Measurements from ENCODE around the gene GTF2F1.
"Not testable (repeated sequence)": the region's sequence is repeated elsewhere in the genome, so short reads cannot be mapped to it uniquely, and the experiment has no call there.

The GTF2F1 gene, protein sequence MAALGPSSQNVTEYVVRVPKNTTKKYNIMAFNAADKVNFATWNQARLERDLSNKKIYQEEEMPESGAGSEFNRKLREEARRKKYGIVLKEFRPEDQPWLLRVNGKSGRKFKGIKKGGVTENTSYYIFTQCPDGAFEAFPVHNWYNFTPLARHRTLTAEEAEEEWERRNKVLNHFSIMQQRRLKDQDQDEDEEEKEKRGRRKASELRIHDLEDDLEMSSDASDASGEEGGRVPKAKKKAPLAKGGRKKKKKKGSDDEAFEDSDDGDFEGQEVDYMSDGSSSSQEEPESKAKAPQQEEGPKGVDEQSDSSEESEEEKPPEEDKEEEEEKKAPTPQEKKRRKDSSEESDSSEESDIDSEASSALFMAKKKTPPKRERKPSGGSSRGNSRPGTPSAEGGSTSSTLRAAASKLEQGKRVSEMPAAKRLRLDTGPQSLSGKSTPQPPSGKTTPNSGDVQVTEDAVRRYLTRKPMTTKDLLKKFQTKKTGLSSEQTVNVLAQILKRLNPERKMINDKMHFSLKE

DNA sequence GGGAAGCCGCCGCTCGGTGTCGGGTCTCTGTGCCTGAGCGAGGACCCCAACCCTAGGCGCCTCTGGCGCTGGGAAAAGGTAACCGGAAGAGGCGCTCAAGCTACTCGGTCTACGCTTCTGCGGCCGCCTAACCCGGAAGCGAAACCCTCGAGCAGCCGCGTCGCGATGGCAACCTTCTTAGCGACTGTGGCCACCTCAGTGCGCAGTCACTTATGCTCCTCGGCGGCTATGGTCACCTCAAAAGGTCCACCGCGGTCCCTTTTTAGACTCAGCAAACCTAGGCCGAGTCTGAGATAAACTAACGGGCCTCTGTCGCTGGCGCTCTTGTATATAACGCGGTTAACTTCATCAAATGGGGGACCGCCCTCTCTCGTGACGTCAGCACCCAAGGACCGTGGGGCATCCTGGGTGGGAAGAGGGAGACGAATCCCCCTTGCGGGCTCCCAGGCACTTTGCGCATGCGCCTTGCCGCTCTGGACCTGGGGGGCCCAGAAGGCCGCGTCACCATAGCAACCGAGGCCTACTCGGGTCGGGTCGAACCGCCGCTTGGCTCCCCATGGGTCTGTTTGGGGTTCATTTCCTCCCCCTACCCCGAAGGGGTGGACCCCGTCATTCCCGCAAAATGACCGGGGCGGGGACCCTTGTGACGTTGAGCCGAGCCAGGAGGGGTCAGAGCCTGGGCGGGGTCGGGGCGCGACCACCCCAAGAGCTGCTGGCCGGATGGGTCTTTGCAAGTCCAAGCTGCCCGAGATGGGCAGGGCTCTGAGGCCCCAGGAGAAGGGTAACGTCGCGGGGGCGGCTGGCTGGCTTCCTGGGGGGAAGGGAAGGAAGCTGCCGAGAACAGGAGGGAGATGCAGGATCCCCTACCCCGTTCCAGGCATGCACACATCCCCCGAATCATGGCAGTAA lies at the start of gene GTF2F1:
TSS of gene GTF2F1 (minus strand) at position 91 of the 909 bp plus-strand sequence. CDS start 169 bp downstream, outside the sequence.
- peak; percentile 88 to 91 (median 90) for DNase-seq (ENCODE audit: low read depth in 3 of 3)

DNA sequence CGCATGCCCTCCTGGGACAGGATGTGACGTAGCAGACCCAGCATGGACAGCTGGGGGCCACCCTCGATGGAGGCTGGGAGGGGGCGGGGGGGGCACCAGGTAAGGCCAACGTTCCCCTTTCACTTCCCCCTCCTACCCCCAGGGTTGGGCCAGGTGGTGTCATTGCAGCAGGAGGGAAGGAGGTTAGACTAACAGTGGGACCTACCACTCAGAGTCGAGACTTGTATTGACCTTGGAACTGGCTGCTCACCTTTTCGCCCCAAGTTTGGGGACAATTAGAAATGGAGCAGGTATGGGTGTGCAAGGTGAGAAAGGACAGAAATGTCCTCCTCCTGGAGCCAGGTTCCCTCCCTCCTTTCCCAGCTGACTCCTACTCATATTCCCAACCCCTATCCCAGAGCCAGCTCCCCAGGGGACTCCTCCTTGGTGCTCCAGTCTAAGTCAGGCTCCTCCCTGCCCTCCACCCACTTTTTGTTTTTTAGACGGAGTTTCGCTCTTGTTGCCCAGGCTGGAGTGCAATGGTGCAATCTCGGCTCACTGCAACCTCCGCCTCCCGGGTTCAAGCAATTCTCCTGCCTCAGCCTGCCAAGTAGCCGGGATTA lies 49.2 kb upstream of the GTF2F1 start:
- DNase-seq (ENCODE audit: low read depth in 3 of 3): no peak

DNA sequence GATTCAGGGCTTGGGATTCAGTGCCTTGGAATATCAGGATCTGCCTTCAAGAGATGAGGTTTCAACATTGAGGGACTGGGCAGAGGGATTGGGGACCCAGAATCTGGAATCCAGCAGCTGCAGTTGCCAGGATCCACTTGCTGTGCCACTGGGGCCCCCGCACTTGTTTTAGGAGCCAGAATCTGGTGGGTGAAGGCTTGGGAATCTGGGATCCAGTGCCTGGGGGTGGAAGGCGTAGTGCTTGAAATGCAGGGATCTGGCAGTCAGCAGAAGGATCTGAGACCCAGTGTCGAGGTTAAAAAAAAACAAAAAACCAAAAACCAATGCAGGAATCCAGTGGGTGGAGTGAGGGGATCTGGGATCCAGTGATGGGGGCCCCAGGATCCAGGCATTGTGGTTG lies 47.9 kb upstream of the GTF2F1 start:
- DNase-seq (ENCODE audit: low read depth in 3 of 3): no peak

DNA sequence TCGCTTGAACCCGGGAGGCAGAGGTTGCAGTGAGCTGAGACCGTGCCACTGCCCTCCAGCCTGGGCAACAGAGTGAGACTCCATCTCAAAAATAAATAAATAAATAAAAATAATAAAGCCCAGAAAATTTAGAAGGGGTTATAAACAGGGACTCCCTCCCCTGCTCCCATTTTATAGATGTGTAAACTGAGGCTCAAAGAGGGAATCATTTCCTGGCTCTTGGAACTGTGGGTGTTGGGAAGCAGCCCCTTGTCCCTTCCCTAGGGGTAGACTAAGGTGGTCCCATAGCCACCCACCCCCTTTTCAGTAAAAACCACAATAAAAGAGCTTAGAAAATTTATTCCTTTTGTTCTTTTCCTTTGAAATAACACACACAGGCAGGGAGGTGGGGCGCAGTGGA lies 46.8 kb upstream of the GTF2F1 start:
- no peak for DNase-seq (ENCODE audit: low read depth in 3 of 3)

DNA sequence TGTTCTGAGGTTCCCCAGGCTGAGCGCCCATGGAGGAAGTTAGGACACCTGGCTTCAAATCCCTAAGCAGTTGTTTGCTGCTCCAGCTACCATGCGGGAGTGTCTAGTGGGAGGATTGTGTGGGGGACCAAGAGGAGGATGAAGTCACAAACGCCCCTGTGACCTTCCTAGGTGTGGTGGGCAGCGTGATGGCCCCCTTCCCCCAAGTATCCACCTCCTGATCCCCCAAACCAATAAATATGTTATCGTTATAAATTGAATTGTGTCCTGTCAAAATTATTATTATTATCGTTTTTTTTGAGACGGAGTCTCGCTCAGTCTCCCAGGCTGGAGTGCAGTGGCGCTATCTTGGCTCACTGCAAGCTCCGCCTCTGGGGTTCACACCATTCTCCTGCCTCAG lies 40.7 kb upstream of the GTF2F1 start, which contains the start of gene SLC25A41:
TSS of gene SLC25A41 (minus strand) at position 101 of the 400 bp plus-strand sequence. CDS start at position 31, 70 bp downstream.
- no peak for DNase-seq (ENCODE audit: low read depth in 3 of 3)

DNA sequence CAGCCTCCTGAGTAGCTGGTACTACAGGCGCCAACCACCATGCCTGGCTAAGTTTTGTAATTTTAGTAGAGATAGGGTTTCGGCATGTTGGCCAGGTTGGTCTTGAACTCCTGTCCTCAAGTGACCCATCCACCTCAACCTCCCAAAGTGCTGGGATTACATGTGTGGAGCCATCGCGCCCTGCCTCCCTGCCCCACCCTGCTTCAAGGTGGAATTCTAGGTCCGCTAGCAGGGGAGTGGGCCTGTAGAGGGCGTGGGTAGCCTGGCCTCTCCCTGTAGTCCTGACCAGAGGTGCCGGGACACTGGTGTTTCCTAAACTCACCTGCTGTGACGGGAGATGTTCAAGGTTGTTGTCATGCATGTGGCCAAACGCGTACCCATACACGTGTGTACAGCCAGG lies 40.2 kb upstream of the GTF2F1 start:
- no peak for DNase-seq (ENCODE audit: low read depth in 3 of 3)

DNA sequence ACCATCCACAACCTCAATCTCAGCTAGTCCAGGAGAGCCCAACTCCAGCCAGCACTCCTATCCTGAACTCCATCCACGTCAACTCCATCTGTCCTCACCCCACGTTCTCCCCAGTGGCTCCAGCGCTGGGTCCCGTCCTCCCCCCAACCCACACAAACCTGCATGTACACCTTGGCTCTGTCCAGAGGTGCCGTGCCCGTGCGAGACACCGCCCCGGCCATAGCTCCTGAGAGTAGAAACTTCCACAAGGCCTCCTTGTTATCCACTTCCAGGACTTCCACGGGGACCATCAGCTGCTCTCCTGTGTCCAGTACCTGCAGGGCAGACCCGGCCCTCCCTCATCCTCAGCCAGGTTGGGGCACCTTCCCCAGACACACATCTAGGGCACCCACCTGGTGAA lies 38.9 kb upstream of the GTF2F1 start:
- DNase-seq (ENCODE audit: low read depth in 3 of 3): no peak

DNA sequence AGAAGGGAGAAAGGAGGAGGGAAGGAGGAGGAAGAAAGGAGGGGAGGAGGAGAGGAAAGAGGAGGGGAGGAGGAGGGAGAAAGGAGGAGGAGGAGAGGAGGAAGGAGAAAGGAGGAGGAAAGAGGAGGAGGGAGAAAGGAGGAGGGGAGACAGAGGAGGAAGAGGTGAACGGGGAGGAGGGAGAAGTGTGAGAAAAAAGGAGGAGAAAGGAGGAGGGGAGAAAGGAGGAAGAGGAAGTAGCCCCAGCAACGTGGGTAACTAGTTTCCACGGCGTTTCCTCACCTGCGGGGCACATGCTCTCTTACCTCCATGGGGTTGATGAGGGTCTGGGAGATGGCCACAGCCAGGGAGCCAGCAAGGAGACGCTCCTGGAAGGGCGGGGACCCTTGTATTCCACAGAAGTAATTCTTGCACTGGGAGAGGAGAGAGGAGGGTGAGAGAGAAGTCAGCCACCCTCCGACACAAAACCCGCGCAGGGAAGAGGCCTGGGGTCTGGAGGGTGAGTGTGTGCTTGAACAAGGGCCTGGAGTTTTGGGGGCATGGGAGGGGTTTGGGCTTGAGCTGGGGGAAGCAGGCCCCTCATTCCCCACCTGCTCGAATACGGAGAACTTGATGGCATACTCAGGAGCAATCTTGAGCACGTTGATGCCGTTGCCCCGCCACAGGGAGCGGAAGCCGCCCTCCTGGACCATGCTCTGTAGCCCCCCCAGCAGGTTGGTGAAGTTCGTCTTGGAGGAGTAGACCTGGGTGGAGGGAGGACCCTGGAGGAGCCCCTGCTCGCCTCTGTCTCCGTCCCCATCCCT lies 36.7 kb upstream of the GTF2F1 start:
- no peak for DNase-seq (ENCODE audit: low read depth in 3 of 3)

DNA sequence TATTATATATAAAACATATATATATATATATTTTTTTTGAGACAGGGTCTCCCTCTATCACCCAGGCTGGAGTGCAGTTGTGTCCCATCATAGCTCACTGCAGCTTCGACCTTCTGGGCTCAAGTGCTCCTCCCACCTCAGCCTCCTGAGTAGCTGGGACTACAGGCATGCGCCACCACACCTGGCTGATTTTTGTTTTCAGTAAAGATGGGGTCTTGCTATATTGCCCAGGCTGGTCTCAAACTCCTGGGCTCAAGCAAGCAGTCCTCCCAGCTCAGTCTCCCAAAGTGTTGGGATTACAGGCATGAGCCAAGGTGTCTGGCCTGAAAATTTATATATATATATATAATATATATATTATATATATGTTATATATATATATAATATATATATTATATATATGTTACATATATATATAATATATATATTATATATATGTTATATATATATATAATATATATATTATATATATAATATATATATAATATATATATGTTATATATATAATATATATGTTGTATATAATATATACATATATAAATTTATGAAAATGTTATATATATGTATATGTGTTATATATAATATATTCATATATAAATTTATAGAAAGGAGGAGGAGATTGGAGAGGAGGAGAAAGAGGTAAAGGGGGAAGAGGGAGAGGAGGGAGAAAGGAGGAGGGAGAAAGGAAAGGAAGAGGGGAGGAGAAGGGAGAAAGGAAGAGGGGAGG lies 35.9 kb upstream of the GTF2F1 start:
- DNase-seq (ENCODE audit: low read depth in 3 of 3): not testable (repeated sequence)

DNA sequence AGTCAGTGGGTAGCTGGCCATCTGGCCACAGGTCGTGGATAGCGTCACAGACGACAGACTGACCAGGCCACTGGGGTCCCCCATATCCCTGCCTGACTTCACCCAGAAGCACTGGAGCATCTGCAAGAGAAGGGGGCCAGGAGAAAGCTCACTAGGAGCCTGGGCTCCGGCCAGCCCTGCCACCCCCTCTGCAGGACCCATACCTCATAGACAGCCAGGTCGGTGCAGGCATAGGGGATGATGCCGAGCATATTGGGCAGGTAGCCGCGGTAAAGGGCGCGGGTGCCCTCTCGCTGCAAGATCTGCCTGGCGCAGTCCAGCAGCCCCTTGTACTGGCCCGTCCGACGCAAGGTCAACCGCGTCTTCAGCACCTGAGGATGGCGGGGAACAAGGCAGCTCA lies 34.2 kb upstream of the GTF2F1 start:
- DNase-seq (ENCODE audit: low read depth in 3 of 3): no peak

DNA sequence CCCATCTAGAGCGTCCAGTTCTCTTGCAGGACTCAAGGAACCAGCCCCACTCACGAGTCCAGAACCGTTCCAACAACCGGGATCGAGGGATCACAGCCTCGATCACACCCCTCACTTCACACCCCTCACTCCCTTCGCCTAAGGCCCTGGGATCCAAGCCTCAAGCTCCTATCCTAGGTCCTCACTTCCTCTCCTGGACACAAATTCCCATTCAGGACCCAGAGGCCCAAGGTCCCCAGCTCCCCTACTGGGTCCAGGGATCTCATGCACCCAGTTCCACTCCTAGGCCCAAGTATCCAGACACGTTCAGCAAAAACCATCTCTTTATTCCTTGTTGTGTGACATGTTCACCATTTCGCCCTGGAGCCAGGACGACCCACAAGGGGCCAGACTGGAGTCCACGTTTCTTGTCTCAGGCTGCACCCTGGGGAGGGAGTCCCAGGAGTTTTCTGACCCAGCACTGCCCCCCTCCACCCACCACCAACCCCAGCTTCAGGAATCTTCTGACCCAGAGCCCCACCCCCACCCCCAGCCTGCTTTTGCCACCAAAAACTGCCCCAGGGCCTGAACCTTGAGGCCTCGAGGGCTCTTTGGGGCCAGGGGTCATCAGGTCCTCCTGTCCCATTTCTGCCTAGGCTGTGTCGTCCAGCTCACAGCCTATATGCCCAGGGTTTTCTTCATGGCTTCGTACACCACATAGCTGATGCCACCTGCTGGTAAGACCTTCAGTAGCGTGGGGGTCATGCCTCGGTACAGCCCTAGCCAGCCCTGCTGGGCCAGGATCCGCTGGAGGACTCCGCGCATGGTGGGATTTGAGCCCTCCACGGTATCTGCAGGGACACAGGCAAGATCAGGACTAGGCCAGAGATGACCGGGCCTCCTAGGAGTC lies 33.0 kb upstream of the GTF2F1 start:
- no peak for DNase-seq (ENCODE audit: low read depth in 3 of 3)

DNA sequence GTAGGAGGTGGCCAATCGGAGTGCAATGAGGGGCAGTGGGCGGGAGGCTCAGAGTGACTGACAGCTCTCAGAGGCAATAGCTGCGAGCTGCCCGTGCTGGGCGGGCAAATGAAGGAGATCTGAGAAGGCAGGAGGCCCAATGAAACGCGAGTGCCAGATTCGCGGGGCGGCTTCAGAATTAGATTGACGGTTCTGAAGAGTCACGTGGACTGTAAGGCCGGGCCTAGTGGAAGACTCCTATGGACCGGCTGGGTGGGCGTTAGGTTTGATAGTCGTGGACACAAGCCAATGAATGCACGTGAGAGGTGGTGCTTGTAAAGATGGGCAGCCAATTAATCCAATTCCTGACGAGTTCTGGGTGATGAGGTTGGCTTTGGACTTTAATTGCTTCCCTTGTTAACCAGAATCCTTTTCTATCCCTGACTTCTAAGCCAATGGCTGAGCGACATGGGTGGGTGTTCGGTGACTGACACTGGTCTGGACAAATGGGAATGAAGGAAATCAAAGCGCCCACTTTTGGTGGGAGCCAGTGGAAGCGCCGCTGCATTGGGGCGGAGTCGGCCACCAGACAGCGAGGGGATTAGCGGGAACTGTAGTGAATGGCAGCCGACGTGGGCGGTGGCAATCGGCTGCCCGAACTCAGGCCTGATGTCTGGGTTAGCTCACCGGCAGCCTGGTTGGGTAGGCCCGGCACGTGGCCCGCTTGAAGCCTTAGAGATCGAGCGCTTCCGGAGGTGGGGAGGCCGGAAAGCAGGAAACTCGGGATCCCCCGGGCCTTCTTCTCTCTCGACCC lies 32.2 kb upstream of the GTF2F1 start:
- peak; percentile 97 to 99 (median 99) for DNase-seq (ENCODE audit: low read depth in 3 of 3)

DNA sequence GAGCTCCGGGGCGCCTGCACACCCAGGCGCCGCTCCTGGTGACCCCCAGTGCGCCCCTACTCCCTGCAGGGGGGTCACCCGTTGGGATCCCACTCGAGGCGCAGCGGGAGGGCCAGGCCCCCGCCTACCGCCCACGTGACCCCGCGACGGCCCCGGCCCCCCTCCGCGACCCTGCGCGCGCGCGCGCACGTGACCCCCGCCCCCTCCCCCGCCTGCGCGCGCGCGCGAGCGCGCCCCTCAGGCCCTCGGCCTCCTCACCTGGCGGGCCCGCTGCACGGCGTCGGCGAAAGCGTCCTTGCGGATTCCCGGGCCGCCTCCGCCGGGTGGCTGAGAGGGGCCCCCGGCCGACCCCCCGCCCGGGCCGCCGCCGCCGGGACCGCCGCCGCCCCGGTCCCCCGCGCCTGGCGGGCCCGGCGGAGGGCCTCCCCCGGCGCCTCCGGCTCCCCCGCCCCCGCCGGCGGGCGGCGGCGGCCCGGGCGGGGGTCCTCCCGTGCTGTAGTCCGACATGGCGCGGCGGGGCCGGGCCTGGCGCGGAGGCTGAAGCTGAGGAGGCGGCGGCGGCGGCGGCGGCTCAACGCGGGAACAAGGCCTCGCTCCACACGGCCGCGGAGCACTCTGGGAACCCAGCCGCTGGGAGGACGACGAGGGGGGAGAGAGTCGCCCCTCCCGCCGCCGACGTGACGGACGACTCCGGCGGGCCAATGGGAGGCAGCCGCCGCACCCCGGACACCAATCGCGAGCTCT lies 31.4 kb upstream of the GTF2F1 start, which contains the start of gene KHSRP:
TSS of gene KHSRP (minus strand) at position 617 of the 744 bp plus-strand sequence. CDS start at position 507, 110 bp downstream.
- peak in 1 of 3 experiments; percentile 26 for DNase-seq (ENCODE audit: low read depth in 3 of 3)

DNA sequence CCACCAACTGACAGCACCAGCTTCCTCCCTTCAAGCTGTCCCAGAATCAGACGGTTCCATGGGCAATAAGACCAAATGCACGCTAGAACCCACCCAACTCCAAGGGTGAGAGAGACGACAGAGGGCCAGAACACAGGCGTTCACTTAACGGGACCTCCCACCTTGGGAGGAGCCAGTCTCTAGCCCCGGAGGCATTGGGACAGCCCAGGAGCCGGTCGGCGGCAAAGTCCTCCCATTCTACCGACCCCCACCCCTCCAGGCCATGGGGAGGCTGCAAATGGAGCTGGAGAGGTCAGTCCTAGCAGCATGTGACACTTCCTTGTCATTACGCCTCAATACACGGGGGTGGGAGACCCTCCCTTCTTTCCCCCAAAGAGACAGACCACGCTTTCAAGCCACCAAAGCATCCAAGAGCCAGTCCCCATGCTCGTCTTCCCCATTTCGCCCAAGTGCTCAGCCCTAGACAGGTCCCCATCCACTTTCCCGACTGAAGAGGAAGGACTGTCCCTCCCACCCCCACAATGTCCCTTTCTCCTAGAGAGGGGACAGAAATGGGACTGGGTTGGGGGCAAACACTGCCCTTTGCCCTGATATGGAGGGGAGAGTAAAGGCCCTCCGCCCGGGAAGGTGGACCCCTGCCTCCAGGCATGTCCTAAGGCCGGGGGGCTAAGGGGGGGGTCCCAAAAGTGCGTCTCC lies 30.7 kb upstream of the GTF2F1 start:
- DNase-seq (ENCODE audit: low read depth in 3 of 3): peak in 1 of 3 experiments; percentile 40

DNA sequence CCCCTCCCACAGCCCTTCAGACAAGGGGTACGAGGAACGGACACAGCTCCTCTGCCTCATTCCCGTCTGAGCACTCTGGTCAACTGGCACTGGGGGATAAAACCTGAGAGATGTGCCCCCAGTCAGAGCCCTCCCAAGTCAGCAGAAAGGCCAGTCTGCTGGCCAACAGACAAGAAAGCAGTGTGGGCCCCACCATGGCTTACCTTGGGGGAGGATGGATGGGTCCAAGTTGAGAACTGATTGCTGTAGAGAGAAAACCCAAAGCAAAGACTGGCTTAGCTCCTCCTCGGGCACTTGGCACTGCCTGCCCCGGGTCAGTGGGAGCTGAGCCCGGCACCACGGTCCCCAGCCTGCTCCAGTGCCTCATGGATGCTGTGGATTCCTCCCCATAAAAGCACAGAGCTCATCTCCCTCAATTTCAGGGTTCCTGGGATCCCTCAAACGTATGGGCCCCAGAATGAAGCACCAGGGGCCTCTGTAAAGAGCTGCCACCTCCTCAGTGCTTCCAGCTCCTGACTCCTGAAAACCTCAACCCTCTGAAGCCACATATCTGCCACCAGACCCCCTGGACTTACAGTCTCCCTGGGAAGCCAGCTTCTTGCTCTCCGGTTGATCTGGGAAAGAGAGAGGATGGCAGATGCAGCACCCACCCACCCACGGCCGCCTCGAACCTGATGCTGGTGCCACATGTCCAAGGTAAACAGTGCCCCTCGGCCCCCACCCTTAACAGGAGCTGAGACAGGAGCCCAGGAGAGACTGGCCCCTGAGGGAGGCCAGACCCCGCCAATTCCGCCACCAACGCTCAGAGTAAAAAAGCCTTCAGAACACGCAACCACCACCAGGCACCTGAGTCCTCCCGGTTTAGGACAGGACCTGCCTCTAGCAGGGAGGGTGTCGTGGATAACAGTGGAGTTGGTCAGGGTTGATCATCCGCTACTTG lies 28.4 kb upstream of the GTF2F1 start:
- DNase-seq (ENCODE audit: low read depth in 3 of 3): no peak

DNA sequence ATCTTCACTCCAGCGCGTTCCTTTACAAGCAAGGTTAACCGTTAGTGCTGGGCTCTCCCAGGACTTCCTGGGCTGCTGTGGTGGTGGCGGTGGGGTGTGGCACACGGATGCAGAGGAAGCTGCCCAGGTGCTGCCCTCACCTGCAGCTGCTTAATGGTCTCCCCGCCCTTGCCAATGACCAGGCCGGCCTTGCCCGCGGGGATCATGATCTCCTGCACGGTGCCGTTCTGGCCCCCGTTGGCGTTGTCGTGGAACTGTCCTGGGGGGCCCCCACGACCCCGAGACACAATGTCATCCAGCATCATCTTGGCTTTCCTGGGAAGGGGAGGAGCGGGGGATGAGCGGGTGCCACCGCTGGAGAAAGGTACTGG lies 25.6 kb upstream of the GTF2F1 start:
- no peak for DNase-seq (ENCODE audit: low read depth in 3 of 3)

Measured in stimulated activated CD4-positive, alpha-beta T cell treated with anti-CD3 and anti-CD28 coated beads, TNF-alpha, amount 100 ng/mL, for 24 hours (primary cell).